Stomach (tissue), 4 donors: Measurements from ENCODE around the gene MYO5A.

Experiments
- POLR2A ChIP-seq, 4 donors: fragments of 450-650 bp; IDR thresholded peaks; one replicate each; pipeline ENCODE4 v1.6.1; 2016; ENCODE audit warnings: antibody characterized with exemption in 4 of 4, control low read depth in 2 of 4, mild to moderate bottlenecking in 1 of 4, moderate library complexity in 1 of 4
- TF ChIP-seq, protein P1 (sequence below), 7 experiments: fragments of 450-650 bp in 4 of 7; fragments of 200-600 bp in 3 of 7; sonication (generic) in 3 of 7; IDR thresholded peaks; one replicate each; pipeline ENCODE4 v1.5.1; 2016 to 2019; ENCODE audit warnings: antibody characterized with exemption in 7 of 7, control low read depth in 2 of 7, mild to moderate bottlenecking in 1 of 7

DNA sequence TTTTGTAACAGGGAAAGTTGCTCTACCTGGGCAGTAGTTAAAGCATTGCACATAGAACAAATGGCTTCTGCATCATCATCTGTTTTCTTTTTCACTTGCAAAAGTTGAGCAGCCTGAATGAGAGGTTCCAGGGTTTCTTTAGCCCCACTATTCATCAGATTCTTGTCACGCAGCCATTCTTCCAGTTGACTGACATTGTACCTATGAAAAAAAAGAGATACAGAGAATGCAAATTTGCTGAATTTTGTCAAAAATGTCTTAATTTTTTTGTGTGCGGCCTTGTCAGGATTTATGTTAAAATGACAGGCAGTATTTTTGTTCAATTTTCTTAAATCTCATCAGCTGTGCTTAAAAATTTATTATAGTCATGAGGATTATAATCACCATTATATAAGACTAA, 211.7 kb downstream of the MYO5A start:
- TF ChIP-seq POLR2A (IDR thresholded peaks at IDR 0.05) = no peak
- TF ChIP-seq, protein P1, sequence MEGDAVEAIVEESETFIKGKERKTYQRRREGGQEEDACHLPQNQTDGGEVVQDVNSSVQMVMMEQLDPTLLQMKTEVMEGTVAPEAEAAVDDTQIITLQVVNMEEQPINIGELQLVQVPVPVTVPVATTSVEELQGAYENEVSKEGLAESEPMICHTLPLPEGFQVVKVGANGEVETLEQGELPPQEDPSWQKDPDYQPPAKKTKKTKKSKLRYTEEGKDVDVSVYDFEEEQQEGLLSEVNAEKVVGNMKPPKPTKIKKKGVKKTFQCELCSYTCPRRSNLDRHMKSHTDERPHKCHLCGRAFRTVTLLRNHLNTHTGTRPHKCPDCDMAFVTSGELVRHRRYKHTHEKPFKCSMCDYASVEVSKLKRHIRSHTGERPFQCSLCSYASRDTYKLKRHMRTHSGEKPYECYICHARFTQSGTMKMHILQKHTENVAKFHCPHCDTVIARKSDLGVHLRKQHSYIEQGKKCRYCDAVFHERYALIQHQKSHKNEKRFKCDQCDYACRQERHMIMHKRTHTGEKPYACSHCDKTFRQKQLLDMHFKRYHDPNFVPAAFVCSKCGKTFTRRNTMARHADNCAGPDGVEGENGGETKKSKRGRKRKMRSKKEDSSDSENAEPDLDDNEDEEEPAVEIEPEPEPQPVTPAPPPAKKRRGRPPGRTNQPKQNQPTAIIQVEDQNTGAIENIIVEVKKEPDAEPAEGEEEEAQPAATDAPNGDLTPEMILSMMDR (IDR thresholded peaks at IDR 0.05) = no peak
